SK-N-SH (cell line): ENCODE results near the gene GNAZ. TPM values are rescaled to one million over a fixed set of nuclear protein-coding genes. Genes with fewer than 3 reads are reported as not detected.

Experiments used
- CTCF ChIA-PET: fragments of 300-600, 350-600 bp; formaldehyde crosslinking; extraction: SDS; loops from one replicate; lab custom pipeline; 2021; lab: Yijun Ruan, JAX
- POLR2A ChIA-PET: fragments of 350-600 bp; sonication (Branson Sonifier 250); formaldehyde crosslinking; extraction: SDS; loops from one replicate; lab custom pipeline; 2020; ENCODE audit warnings: antibody characterized with exemption, inconsistent platforms; lab: Yijun Ruan, JAX
- DNase-seq: peaks from one replicate; pipeline ENCODE4 v3.0.0; 2012
- H2AFZ ChIP-seq: fragments of 200-600 bp; sonication (generic); 2 replicates; pipeline ENCODE4 v1.8.1; 2016; ENCODE audit warnings: antibody characterized with exemption, mild to moderate bottlenecking, low read depth
- H3F3A ChIP-seq: fragments of 200-600 bp; sonication (generic); replicated peaks from 2 replicates; pipeline ENCODE3; 2016; ENCODE audit warnings: antibody characterized with exemption, mild to moderate bottlenecking; ENCODE audit not compliant: insufficient read depth
- H3K27ac ChIP-seq, 2 experiments: fragments of 200-500 bp in 1 of 2; fragments of 200-600 bp in 1 of 2; sonication (Bioruptor generic) in 1 of 2; sonication (generic), shearing (Covaris generic) in 1 of 2; 2 replicates each; pipeline versions ENCODE4 v1.5.1 to v1.6.1; 2014 to 2016; ENCODE audit warnings: low read depth in 2 of 2, inconsistent platforms in 1 of 2, low read length in 1 of 2, mild to moderate bottlenecking in 1 of 2, mixed read lengths in 1 of 2
- H3K27me3 ChIP-seq: fragments of 200-600 bp; sonication (generic), shearing (Covaris generic); 2 replicates; pipeline ENCODE4 v1.6.1; 2016; ENCODE audit warnings: mixed run types; ENCODE audit not compliant: insufficient read depth
- H3K36me3 ChIP-seq, 2 experiments: fragments of 200-500 bp in 1 of 2; fragments of 200-600 bp in 1 of 2; sonication (Bioruptor generic) in 1 of 2; sonication (generic) in 1 of 2; replicated peaks in 1 of 2; 2 replicates each; pipeline versions ENCODE3 to v1.5.1; 2014 to 2016; ENCODE audit warnings: low read length in 1 of 2, mild to moderate bottlenecking in 1 of 2; ENCODE audit not compliant: insufficient read depth in 2 of 2, control insufficient read depth in 1 of 2
- H3K4me1 ChIP-seq, 2 experiments: fragments of 200-500 bp in 1 of 2; fragments of 200-600 bp in 1 of 2; sonication (Bioruptor generic) in 1 of 2; sonication (generic), shearing (Covaris generic) in 1 of 2; 2 replicates each; pipeline versions ENCODE4 v1.5.1 to v1.6.1; 2014 to 2016; ENCODE audit warnings: low read depth in 1 of 2, low read length in 1 of 2, mixed run types in 1 of 2; ENCODE audit not compliant: insufficient read depth in 2 of 2, control insufficient read depth in 1 of 2
- H3K4me2 ChIP-seq: fragments of 200-600 bp; sonication (generic), shearing (Covaris generic); 2 replicates; pipeline ENCODE4 v1.6.1; 2017; ENCODE audit warnings: mixed run types
- H3K4me3 ChIP-seq, 2 experiments: fragments of 200-500 bp in 1 of 2; fragments of 200-600 bp in 1 of 2; sonication (Bioruptor generic) in 1 of 2; sonication (generic), shearing (Covaris generic) in 1 of 2; 2 replicates each; pipeline versions ENCODE4 v1.5.1 to v1.8.1; 2014 to 2016; ENCODE audit warnings: low read depth in 2 of 2, inconsistent platforms in 1 of 2, low read length in 1 of 2, mild to moderate bottlenecking in 1 of 2, mixed read lengths in 1 of 2, moderate library complexity in 1 of 2
- H3K79me2 ChIP-seq: fragments of 200-600 bp; sonication (generic); 2 replicates; pipeline ENCODE4 v1.8.1; 2017; ENCODE audit warnings: mild to moderate bottlenecking; ENCODE audit not compliant: insufficient read depth
- H3K9ac ChIP-seq: fragments of 200-600 bp; sonication (generic); 2 replicates; pipeline ENCODE4 v1.6.1; 2017; ENCODE audit warnings: mixed run types
- H3K9me2 ChIP-seq: fragments of 200-600 bp; sonication (generic); 2 replicates; pipeline ENCODE4 v1.6.1; 2017; ENCODE audit warnings: mixed run types
- H3K9me3 ChIP-seq: fragments of 200-600 bp; sonication (generic); 2 replicates; pipeline ENCODE4 v1.6.1; 2017; ENCODE audit warnings: mixed run types, mild to moderate bottlenecking, moderate library complexity
- H4K20me1 ChIP-seq: fragments of 200-600 bp; sonication (generic); 2 replicates; pipeline ENCODE4 v1.6.1; 2017; ENCODE audit warnings: mild to moderate bottlenecking, mixed run types; ENCODE audit not compliant: insufficient read depth
- EP300 ChIP-seq, 2 experiments: IDR thresholded peaks; 2 replicates each; pipeline versions ENCODE4 v1.4.0 to v1.6.1; 2012; ENCODE audit warnings: borderline replicate concordance in 1 of 2, low read depth in 1 of 2, low read length in 1 of 2
- GABPA ChIP-seq: IDR thresholded peaks from 2 replicates; pipeline ENCODE4 v1.4.0; 2012; ENCODE audit warnings: low read depth, mild to moderate bottlenecking
- GATA2 ChIP-seq: sonication (generic); formaldehyde crosslinking; IDR thresholded peaks from 2 replicates; pipeline ENCODE4 v1.5.0; 2020; ENCODE audit warnings: mild to moderate bottlenecking, missing genetic modification reagents
- JUND ChIP-seq: IDR thresholded peaks from 2 replicates; pipeline ENCODE4 v1.4.0; 2012
- MXI1 ChIP-seq: IDR thresholded peaks from 2 replicates; pipeline ENCODE4 v1.6.1; 2012; ENCODE audit warnings: mild to moderate bottlenecking, low read depth, low read length, improper control_type of control experiment
- NFIC ChIP-seq: IDR thresholded peaks from 2 replicates; pipeline ENCODE4 v1.4.0; 2012; ENCODE audit warnings: borderline replicate concordance
- RFX5 ChIP-seq: IDR thresholded peaks from 2 replicates; pipeline ENCODE4 v1.6.1; 2012; ENCODE audit warnings: mild to moderate bottlenecking, improper control_type of control experiment, low read length
- SMC3 ChIP-seq: IDR thresholded peaks from 2 replicates; pipeline ENCODE4 v1.6.1; 2012; ENCODE audit warnings: low read depth, low read length, improper control_type of control experiment
- TEAD4 ChIP-seq: IDR thresholded peaks from 2 replicates; pipeline ENCODE4 v1.4.0; 2012; ENCODE audit warnings: mild to moderate bottlenecking, borderline replicate concordance; ENCODE audit not compliant: insufficient read depth
- YY1 ChIP-seq: IDR thresholded peaks from 2 replicates; pipeline ENCODE4 v1.4.0; 2012; ENCODE audit warnings: low read depth, mild to moderate bottlenecking
- WGBS: methylation state at CpG from one replicate; pipeline ENCODE4 v1.1.6; 2017; ENCODE audit warnings: low lambda C conversion rate; 5-methylcytosine and 5-hydroxymethylcytosine counted together
- polyA plus RNA-seq, 3 experiments: library from polyadenylated mRNA; depleted of rRNA; stranded (reverse); fragments of >200 nt; gene quantifications; 2 replicates each; pipeline ENCODE4 v1.2.3, GENCODE V29; 2012
- TF ChIP-seq, protein P1 (sequence below): fragments of 200-600 bp; sonication (generic); IDR thresholded peaks from 2 replicates; pipeline ENCODE4 v1.6.1; 2017; ENCODE audit warnings: antibody characterized with exemption, mild to moderate bottlenecking, moderate library complexity
- TF ChIP-seq, protein P2 (sequence below): IDR thresholded peaks from 2 replicates; pipeline ENCODE4 v1.4.0; 2012; ENCODE audit warnings: low read depth, borderline replicate concordance
- TF ChIP-seq, protein P3 (sequence below): IDR thresholded peaks from 2 replicates; pipeline ENCODE4; 2012

Gene GNAZ
- polyA plus RNA-seq, 1 of the 3 experiments (the other 2 are of a cell fraction), result 6.5 TPM

DNA sequence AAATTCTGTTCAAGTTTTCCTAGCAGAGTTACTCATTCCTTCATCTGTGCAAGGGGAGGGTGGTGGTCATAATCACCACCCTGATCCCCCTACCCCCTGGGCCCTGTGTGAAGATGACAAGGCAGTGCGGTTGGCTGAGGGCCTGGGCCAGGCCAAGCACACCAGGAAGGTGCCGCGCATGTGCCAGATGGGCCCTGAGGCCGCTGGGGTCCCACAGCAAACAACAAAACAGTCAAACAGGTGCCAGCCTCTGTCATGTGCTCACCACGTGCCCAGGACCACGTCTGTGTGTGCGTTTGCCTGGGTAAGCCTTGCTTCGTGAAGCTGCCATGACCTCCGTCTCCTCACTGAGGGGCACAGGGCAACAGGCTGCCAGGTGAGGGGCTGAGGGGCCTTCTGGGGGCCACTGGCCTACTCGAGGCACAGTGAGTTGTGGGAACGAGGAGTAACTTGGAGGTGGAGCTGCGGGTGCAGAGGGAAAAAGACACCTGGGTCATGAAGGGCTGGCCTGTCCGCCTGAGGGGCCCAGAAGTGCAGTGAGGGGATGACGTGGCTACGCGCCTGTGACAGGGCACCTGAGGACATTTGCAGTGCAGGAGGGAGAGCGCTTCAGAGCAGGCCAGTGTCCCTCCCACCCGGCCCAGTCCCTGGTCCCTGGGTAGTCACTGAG, 45.6 kb downstream of the GNAZ start:
- no peak overlapping the region for H3K4me2 ChIP-seq
- TF ChIP-seq GATA2 (CRISPR knock-in tag) (no peak), GABPA (no peak), RFX5 (no peak), SMC3 (no peak), MXI1 (no peak), JUND (no peak), TEAD4 (no peak), NFIC (no peak), YY1 (no peak), EP300 (IDR thresholded peaks at IDR 0.05; ENCODE audit: borderline replicate concordance in 1 of 2, low read depth in 1 of 2, low read length in 1 of 2) (no peak)
- TF ChIP-seq, protein P1, sequence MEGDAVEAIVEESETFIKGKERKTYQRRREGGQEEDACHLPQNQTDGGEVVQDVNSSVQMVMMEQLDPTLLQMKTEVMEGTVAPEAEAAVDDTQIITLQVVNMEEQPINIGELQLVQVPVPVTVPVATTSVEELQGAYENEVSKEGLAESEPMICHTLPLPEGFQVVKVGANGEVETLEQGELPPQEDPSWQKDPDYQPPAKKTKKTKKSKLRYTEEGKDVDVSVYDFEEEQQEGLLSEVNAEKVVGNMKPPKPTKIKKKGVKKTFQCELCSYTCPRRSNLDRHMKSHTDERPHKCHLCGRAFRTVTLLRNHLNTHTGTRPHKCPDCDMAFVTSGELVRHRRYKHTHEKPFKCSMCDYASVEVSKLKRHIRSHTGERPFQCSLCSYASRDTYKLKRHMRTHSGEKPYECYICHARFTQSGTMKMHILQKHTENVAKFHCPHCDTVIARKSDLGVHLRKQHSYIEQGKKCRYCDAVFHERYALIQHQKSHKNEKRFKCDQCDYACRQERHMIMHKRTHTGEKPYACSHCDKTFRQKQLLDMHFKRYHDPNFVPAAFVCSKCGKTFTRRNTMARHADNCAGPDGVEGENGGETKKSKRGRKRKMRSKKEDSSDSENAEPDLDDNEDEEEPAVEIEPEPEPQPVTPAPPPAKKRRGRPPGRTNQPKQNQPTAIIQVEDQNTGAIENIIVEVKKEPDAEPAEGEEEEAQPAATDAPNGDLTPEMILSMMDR, result no peak
- TF ChIP-seq, protein P2, sequence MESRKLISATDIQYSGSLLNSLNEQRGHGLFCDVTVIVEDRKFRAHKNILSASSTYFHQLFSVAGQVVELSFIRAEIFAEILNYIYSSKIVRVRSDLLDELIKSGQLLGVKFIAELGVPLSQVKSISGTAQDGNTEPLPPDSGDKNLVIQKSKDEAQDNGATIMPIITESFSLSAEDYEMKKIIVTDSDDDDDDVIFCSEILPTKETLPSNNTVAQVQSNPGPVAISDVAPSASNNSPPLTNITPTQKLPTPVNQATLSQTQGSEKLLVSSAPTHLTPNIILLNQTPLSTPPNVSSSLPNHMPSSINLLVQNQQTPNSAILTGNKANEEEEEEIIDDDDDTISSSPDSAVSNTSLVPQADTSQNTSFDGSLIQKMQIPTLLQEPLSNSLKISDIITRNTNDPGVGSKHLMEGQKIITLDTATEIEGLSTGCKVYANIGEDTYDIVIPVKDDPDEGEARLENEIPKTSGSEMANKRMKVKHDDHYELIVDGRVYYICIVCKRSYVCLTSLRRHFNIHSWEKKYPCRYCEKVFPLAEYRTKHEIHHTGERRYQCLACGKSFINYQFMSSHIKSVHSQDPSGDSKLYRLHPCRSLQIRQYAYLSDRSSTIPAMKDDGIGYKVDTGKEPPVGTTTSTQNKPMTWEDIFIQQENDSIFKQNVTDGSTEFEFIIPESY, result no peak
- TF ChIP-seq, protein P3, sequence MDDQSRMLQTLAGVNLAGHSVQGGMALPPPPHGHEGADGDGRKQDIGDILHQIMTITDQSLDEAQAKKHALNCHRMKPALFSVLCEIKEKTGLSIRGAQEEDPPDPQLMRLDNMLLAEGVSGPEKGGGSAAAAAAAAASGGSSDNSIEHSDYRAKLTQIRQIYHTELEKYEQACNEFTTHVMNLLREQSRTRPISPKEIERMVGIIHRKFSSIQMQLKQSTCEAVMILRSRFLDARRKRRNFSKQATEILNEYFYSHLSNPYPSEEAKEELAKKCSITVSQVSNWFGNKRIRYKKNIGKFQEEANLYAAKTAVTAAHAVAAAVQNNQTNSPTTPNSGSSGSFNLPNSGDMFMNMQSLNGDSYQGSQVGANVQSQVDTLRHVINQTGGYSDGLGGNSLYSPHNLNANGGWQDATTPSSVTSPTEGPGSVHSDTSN, result no peak
- no peaks in the 10 kb centered on the region for H3K27me3 ChIP-seq
- no peaks in the 10 kb centered on the region for H3F3A ChIP-seq
- peak; percentile 42 for DNase-seq
- no peak overlapping the region for H3K9ac ChIP-seq
- no peak overlapping the region; a peak in 1 of 4 replicates for H3K27ac ChIP-seq
- no peaks in the 10 kb centered on the region for H4K20me1 ChIP-seq
- H3K79me2 ChIP-seq, result no peaks in the 10 kb centered on the region
- H3K9me2 ChIP-seq, result no peaks in the 10 kb centered on the region
- WGBS, result 65% methylated on average over 6 of the region's 18 CpGs
- H3K9me3 ChIP-seq, result no peaks in the 10 kb centered on the region
- no peak overlapping the region for H2AFZ ChIP-seq
- H3K4me3 ChIP-seq, result no peak overlapping the region
- H3K36me3 ChIP-seq, result no peaks in the 10 kb centered on the region
- H3K4me1 ChIP-seq, result peaks cover 0 to 85% of the 10 kb centered on the region in 2 experiments; a peak in 1 of 4 replicates
- CTCF ChIA-PET, result interaction anchor here (1.5 to 10.0 kb wide), 2 partner anchors 12 to 158 kb away, joined by 4 to 161 read pairs; no protein-coding TSS in a partner anchor
- POLR2A ChIA-PET, result no interaction called here
